Measurements from ENCODE around the gene XCL1. TPM values are rescaled to one million over a fixed set of nuclear protein-coding genes. Genes with fewer than 3 reads are reported as not detected.

XCL1 gene
- total and polyA plus RNA-seq, 2 of the 13 experiments (the other 11 are each of a cell fraction or from before 2014, with no cell fraction given) = 2.5 to 7.6 TPM

- FAIRE-seq = peak; percentile 80
- H3K4me1 ChIP-seq (ENCODE audit: insufficient read depth, low read length) = no peaks in the 10 kb centered on the region
- H2AFZ ChIP-seq (ENCODE audit: low read length) = no peak overlapping the region
- no peaks in the 10 kb centered on the region; a peak in 1 of 5 replicates for H3K27me3 ChIP-seq (ENCODE audit: control insufficient read depth in 1 of 2, insufficient read depth in 2 of 2, low read length in 2 of 2)
- in situ Hi-C loops (cut with HindIII; ENCODE audit: extremely low pct_ligation_motif_present, low pct_unique_long_range_greater_than_20kb) (no loop called here), intact Hi-C loops (cut with micrococcal nuclease; ENCODE audit: unreplicated experiment) (loop anchor here (1.0 to 10.0 kb wide), 6 partner anchors 231 to 864 kb away; partner anchors contain the start of gene BLZF1)
- H3K4me2 ChIP-seq (ENCODE audit: low read depth, low read length) = no peak overlapping the region
- peak; percentile 60 for DNase-seq (ENCODE audit: low spot score)
- peak; percentile 99 for ATAC-seq
- no peaks in the 10 kb centered on the region for H4K20me1 ChIP-seq (ENCODE audit: insufficient read depth, low read length)
- no peak overlapping the region for H3K9ac ChIP-seq (ENCODE audit: insufficient read depth, low read depth, low read length)
- no peaks in the 10 kb centered on the region for H3K36me3 ChIP-seq (replicated peaks in 1 of 2; ENCODE audit: control insufficient read depth in 1 of 2, insufficient read depth in 2 of 2, low read length in 2 of 2)
- H3K79me2 ChIP-seq (ENCODE audit: insufficient read depth, low read length) = no peaks in the 10 kb centered on the region
- CTCF ChIA-PET (ENCODE audit: low intra/inter-chr PET ratio, low total read pairs) = interaction anchor here (1.2 to 2.6 kb wide), 2 partner anchors 186 to 745 kb away, joined by 3 to 13 read pairs; no protein-coding TSS in a partner anchor
- H3K9me3 ChIP-seq (ENCODE audit: low read length) = no peaks in the 10 kb centered on the region
- WGBS (ENCODE audit: low lambda C conversion rate) = 41% methylated on average over 3 of the region's 4 CpGs
- POLR2A ChIA-PET = interaction anchor here (0.9 to 1.4 kb wide), 2 partner anchors 86 to 745 kb away, joined by 3 read pairs; no protein-coding TSS in a partner anchor
- no TSS peak for BruUV-seq (replicated peaks)
- H3K4me3 ChIP-seq (replicated peaks in 1 of 3; ENCODE audit: insufficient read depth in 1 of 3, low read depth in 2 of 3, low read length in 3 of 3) = no peak overlapping the region
- no peak overlapping the region for H3K27ac ChIP-seq (ENCODE audit: extremely low read length, insufficient read depth, low read length)
- 0 out of 2 replicates have a peak, but pooled peaks have one; percentile 17 for TF ChIP-seq ZFP91 (CRISPR knock-in tag; IDR thresholded peaks at IDR 0.05; ENCODE audit: borderline replicate concordance)
- TF ChIP-seq ZSCAN9 (CRISPR knock-in tag; IDR thresholded peaks at IDR 0.05; ENCODE audit: borderline replicate concordance) = peak; percentile 40; the same call in 1 of the 2 replicates
- peak; percentile 35; the same call in 1 of the 2 replicates for TF ChIP-seq SP4 (CRISPR knock-in tag; IDR thresholded peaks at IDR 0.05)
- peak; percentile 96 for TF ChIP-seq SMC3 (IDR thresholded peaks at IDR 0.05; ENCODE audit: low read length)
- TF ChIP-seq ZNF501 (CRISPR knock-in tag; IDR thresholded peaks at IDR 0.05) = peak; percentile 47; the same call in 1 of the 2 replicates
- no peak for TF ChIP-seq CREM (IDR thresholded peaks at IDR 0.05)
- no peak for TF ChIP-seq CREM (CRISPR knock-in tag; IDR thresholded peaks at IDR 0.05)
- 0 out of 2 replicates have a peak, but pooled peaks have one; percentile 28 for TF ChIP-seq HDAC1 (CRISPR knock-in tag; IDR thresholded peaks at IDR 0.05)
- 0 out of 2 replicates have a peak, but pooled peaks have one; percentile 15 for TF ChIP-seq MIER3 (CRISPR knock-in tag; IDR thresholded peaks at IDR 0.05; ENCODE audit: borderline replicate concordance)
- TF ChIP-seq ZNF713 (CRISPR knock-in tag; IDR thresholded peaks at IDR 0.05) = no peak
- 0 out of 2 replicates have a peak, but pooled peaks have one; percentile 23 for TF ChIP-seq FOSL2 (CRISPR knock-in tag; IDR thresholded peaks at IDR 0.05)
- peak; percentile 25; the same call in 1 of the 2 replicates for TF ChIP-seq PITX1 (CRISPR knock-in tag; IDR thresholded peaks at IDR 0.05)
- TF ChIP-seq ZNF7 (CRISPR knock-in tag; IDR thresholded peaks at IDR 0.05) = no peak
- peak; percentile 38; the same call in 1 of the 2 replicates for TF ChIP-seq SMAD3 (CRISPR knock-in tag; IDR thresholded peaks at IDR 0.05)
- peak; percentile 64; the same call in 1 of the 2 replicates for TF ChIP-seq HNF1B (CRISPR knock-in tag; IDR thresholded peaks at IDR 0.05)
- no peak for TF ChIP-seq NFAT5 (CRISPR knock-in tag; IDR thresholded peaks at IDR 0.05)
Observed at GRCh38 chr1:168603501-168604110, 27.2 kb downstream of the XCL1 start.
